ENCODE results near the gene RPL28. TPM values are rescaled to one million over a fixed set of nuclear protein-coding genes. Genes with fewer than 3 reads are reported as not detected.
"Not testable (repeated sequence)": the region's sequence is repeated elsewhere in the genome, so short reads cannot be mapped to it uniquely, and the experiment has no call there.

RPL28 gene
- total RNA-seq, 1 donor from 2014 or later, result 479 TPM

DNA sequence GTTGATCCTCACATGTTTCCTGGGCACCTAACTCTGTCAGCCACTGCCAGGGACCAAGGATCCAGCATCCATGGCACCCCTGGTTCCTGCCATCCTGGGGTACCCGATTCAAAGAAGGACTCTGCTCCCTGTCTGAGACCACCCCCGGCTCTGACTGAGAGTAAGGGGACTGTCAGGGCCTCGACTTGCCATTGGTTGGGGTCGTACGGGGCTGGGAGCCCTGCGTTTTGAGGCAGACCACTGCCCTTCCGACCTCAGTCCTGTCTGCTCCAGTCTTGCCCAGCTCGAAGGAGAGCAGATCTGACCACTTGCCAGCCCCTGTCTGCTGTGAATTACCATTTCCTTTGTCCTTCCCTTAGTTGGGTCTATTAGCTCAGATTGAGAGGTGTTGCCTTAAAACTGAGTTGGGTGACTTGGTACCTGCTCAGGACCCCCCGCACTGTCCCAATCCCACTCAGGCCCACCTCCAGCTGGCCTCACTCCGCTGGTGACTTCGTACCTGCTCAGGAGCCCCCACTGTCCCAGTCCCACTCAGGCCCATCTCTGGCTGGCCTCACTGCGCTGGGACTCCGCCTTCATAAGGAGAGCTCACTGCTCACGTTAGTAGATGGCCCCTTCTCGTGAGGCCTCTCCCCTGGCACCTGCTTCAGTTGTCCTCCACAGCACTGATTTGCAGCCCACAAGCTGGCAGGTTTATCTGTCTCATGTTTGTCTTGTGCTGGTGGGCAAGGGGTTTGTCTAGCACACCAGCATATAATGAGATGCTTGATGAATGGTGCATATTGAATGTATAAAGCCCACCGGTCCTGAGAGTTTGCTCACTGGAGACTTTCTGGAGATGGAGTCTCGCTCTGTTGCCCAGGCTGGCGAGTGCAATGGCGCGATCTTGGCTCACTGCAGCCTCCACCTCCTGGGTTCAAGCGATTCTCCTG lies 3.9 kb downstream of the RPL28 start:
- intact Hi-C loops (cut with DNase I), result no loop called here
- DNase-seq (ENCODE audit: low spot score), result no peak

DNA sequence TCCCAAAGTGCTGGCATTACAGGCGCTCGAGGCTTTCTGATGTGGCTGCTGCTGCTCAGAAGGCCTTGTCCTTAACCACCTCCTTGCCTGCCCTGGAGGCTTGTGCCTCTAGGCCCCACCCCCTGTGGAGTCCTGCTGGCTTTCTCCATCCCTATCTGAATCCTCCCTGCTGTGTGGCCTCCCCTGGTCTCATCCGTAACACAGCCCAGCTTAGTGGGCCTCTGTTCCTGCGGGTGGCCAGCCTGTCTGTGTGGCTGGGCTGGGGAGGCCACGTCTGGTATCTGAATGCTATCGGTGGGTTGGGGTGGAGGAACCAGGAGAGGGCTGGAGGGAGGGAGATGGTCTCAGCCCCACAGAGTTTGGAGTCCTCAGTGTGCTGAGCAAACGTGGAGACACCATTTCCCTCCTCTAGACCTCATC lies 4.7 kb downstream of the RPL28 start:
- intact Hi-C loops (cut with DNase I), result no loop called here
- DNase-seq (ENCODE audit: low spot score), result no peak

DNA sequence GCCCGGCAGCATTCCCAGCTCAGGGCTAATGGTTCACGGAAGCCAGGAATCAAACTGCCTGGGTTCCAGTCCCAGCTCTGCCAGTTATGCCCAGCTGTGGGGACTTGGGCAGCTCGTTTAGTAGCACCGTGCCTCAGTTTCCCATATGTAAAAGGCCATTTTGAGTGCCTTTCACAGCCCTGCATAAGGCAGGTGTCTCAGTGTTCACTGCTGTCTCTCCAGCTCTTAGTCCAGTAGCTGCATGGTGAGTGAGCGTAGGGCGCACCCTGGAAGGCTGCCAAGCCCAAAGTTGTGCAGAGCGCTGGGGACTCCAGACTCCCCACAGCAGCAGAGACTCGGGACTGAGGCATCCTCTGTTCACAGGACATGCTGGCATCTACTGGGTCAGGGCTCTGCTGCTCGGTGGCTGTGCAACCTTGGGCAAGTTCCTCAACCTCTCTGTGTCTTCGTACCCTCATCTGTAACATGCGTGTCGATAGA lies 5.5 kb downstream of the RPL28 start:
- intact Hi-C loops (cut with DNase I), result no loop called here
- DNase-seq (ENCODE audit: low spot score), result no peak

DNA sequence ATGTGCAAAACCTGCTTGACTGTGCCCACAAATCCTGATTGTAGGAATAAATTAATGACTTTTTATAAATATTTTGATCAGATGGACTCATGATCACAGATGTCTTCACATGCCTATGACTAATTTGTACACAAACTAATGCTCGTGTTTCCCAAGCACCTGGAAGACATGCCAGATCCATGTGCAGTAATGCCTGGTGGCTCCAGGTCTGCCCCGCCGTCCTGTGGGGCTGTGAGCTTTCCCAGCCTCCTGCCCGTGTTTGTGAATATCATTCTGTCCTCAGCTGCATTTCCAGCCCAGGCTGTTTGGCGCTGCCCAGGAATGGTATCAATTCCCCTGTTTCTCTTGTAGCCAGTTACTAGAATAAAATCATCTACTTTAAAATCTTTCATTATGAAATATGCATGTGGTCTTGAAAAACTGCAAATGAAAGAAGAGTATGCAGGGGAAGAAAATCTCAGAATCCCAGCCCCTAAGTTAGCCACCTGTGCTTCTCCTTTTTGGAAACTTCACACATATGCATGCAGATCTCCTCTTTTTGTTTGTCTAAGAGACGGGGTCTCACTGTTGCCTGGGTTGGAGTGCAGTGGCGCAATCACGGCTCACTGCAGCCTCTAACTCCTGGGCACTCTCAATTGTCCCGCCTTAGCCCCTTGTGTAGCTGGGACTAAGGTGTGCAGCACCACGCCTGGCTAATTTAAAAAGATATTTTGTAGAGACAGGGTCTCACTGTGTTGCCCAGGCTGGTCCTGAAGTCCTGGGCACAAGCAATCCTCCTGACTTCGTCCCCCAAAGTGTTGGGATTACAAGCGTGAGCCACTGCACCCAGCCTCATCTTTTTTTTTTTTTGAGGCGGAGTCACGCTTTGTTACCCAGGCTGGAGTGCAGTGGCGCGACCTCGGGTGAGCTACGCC lies 6.2 kb downstream of the RPL28 start:
- intact Hi-C loops (cut with DNase I), result no loop called here
- no peak for DNase-seq (ENCODE audit: low spot score)

DNA sequence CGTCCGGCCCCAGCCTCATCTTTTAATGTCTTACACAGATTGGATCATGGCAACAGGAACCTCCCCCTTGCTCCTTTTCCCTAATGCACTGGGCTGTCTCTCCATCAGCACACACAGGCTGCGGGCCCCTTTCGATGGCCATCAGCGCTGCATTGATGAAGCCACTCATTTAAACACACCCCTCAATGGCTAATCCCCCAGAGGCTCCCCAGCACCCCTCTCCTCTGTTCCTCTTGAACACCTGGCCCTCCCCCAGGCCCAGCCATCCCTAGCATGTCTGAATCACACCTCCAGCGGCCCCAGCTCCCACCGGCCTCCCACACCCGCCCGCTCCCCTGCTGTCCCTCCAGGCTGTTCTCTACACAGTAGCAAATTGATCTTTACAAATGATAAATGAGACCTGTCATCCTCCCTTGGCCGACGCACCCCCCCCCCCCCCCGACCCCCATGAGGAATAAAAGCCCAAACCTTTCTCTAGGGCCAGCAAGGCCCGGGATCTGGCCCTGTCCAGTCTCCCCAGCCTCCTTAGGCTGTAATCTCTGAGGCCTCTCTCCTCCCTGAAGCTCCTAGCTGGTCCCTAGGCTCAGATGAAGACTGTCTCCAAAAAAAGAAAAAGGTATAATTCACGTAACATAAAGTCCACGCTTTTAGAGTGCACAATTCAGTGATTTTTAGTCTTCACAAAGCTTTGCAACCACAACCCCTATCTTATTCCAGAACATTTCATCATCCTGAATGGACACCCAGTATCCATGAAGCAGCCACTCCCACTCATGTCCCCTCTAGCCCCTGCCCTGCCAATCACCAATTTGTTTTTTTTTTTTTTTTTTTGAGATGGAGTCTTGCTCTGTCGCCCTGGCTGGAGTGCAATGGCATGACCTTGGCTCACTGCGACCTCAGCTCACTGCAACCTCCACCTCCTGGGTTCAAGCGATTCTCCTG lies 7.4 kb downstream of the RPL28 start:
- no peak for DNase-seq (ENCODE audit: low spot score)
- intact Hi-C loops (cut with DNase I), result no loop called here

DNA sequence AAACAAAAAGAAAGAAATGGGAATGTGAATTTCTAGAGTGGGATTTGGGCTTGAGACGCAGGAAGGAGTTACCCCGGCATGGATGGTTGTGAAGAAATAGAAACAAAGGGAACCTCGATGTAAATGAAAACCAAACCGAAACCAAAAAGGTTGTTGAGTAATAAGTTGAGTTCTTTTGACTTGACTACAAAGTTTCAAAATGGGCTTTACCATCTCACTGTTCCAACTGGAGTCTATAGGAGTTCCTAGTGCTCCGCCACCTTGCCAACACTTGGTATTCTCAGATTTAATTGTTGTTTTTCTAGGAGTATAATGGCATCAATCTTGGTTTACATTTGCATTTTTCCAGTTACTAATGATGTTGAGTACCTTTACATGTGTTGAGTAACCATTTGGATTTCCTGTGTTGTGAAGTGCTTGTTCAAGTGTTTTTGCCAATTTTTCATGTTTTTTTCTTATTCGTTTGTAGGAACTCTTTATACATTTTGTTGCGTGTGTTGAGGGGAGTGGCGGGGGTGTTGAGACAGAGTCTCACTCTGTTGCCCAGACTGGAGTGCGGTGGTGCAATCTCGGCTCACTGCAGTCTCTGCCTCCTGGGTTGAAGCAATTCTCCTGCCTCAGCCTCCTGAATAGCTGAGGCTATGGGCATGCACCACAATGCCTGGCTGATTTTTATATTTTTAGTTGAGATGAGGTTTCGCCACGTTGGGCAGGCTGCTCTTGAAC lies 12.6 kb downstream of the RPL28 start:
- intact Hi-C loops (cut with DNase I), result no loop called here
- DNase-seq (ENCODE audit: low spot score), result no peak

DNA sequence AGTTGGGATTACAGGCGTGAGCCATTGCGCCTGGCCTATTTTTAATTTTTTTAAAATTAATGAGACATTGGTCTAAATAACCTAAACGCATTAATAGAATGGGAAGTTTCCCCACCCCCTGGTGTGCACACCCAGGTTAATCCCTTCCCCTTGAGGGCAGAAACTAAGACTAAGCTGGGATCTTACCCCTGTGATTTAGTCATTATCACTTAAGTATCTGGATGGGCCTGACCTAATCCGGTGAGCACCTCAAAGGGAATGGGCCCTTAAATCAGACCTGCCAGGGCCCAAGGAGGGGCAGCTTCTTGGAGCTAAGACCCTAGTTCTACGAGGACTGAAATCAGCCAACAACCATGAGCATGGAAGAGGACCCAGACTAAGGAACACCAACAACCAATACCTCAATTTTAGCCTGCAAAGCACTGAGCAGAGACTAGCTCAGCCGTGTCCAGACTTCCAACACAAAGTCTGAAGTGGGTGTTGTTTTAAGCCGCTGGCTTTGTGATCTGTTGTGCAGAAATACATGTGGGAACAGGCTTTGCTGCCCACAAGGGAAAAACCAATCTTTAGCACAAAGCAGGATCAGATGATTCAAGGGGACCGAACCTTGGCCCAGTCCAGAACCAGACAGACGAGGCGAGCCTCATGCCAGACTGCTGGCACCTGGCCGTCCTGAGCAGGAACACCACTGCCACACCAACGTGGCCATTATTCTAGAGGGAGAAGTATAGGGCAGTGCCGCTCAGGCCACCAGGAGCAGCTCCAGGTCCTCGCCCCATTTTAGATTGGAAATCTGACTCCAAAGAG lies 14.8 kb downstream of the RPL28 start:
- DNase-seq (ENCODE audit: low spot score), result no peak
- intact Hi-C loops (cut with DNase I), result no loop called here

DNA sequence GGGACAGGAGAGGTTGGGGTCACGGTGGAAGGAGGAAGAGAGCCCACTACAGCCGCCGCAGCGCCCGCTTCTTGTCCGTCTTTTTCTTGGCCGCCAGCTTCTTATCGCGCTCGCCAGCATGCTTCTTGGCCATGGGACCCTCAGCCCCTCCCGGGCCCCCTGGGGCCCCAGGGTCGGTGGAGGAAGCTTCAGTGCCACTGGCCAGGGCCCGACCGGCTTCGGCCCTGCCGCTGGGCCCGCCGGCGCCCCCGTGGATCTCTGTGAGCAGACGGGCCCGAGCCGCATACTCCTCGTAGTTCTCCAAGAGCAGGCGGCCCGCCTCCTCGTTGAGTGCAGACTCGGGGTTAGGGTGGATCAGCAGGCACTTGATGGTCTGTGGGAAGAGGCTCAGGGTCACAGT lies 15.7 kb downstream of the RPL28 start:
- intact Hi-C loops (cut with DNase I); DNase-seq (ENCODE audit: low spot score): not testable (repeated sequence)

DNA sequence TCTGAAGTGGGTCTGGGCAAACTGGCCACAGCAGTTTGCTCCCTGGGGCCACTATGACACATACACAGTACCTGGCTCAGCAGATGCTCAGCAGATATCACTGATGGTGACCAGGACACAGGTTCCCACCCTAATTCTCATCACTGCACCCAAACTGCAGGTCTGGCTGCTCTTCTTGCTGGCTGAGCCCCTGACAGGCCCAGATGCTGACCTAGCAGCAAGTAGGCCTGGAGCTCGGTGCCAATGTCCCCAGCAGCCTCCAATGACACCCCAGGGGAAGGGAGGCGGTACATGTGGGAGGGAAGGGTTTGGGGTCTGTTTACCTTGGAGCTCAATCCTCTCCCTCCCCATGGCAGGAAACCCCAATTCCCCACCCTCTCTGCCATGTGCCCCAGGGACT lies 16.8 kb downstream of the RPL28 start:
- intact Hi-C loops (cut with DNase I), result no loop called here
- no peak for DNase-seq (ENCODE audit: low spot score)

DNA sequence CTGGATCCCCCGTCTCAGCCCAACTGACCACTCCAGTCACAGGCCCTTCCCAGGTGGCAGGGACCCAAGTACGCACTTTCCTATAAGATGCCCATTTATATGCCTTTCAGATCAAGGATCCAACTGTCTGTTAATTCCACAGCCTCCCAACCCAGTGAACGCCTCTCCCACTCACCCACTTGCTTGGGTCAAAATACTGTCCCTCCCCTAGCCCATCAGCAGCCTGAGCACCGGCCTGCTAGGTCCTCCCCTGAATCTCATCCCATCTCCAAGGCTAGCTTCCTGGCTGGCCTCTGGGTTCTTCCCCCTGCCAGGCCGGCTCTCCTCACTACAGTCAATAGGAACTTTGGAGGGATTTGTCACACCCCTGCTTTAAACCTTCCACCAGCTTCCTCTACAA lies 19.9 kb downstream of the RPL28 start:
- DNase-seq (ENCODE audit: low spot score), result no peak

DNA sequence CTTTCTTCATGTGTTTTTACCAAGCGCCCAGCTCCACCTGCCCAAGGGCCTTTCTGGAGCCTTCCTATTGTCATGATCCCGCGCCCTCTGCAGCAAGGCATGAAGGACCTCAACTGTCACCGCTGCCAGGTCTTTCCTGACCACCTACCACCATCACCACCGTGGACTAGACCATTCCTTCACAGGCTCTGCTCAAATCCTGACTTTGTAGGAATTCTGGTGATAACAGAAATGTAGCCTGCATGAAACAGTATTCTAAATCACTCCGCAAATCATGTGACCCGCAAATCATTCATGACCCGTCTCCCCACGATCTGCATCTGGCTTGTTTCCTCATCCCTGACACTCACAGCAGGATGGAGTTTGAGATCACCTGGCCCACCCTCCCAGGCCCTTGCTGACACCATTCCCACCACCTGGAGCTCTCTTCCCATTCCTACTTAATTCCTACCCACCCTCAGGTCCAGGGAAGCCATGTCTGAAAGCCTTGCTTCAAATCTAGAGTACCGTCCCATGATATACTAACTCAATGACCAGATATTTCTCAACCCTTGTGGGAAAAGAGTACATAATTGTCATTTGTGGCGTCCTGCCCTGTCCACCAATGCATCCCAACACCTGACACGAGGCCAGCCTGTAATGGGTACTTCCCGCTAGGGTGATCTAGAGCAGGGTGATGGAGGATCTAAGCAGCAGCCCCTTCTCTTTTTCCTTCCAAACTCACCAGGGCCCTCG lies 20.5 kb downstream of the RPL28 start:
- intact Hi-C loops (cut with DNase I), result loop anchor here (5.0 kb wide), 2 partner anchors 56 to 264 kb away; partner anchors contain the start of genes C19orf85 and ISOC2
- no peak for DNase-seq (ENCODE audit: low spot score)

More for the DNA sequence above, 19.9 kb downstream of the RPL28 start:
- intact Hi-C loops (cut with DNase I), result loop anchor here (2.0 to 5.0 kb wide), 3 partner anchors 19 to 263 kb away; partner anchors contain the start of genes C19orf85 and ISOC2

DNA sequence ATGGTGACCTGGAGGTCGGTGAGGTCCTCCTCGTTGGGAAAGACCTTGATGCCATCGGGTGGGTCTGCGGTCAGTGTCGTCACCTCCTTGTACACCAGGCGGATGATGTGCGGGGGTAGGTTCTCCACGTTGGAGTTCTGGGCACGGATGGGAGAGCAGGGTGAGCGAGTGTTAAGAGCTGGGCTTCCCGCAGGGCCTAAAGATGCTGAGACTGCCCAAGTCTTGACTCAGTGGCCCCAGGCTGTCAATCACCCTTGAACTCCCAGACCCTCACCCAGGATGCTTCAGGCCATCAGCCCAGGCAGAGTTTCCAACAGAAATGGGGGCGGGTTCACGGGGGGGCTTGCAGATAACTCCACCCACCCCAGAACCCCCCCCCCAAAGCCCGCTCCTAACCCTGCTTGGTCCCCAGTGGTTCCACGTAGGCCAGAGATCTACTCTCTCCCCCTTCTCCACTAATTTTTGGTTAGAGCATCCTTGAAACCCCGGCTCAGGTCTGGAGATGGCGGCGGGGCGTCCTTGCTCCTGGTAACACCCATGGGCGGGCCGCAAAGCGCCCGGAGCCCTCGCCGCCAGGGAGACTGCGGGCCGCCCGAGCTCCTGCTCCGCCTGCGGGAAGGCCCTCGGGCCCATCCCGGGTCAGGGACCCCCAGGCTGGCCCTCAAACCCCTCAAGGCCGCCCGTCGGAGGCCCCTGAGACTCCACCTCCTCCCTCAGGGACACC lies 21.3 kb downstream of the RPL28 start:
- no peak for DNase-seq (ENCODE audit: low spot score)
- intact Hi-C loops (cut with DNase I), result loop anchor here (5.0 kb wide), 2 partner anchors 55 to 265 kb away; partner anchors contain the start of genes C19orf85 and ISOC2

DNA sequence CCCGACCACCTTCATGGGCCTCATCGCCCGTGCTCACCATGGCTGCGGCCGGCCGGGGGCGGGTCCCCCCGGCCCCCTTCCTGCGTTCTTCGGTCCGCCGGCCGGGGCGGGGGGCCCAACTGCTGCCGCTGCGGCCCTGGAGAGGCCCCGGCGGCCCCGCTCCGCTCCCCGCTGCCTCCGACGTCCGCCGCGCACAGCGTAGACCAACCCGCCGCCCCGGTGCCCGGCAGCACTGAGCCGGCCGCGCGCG lies 21.7 kb downstream of the RPL28 start, which contains the start of gene UBE2S:
TSS of gene UBE2S (minus strand) at position 239 of the 250 bp plus-strand sequence. CDS start at position 40, 199 bp downstream.
- intact Hi-C loops (cut with DNase I), result loop anchor here (5.0 kb wide), 2 partner anchors 55 to 265 kb away; partner anchors contain the start of genes C19orf85 and ISOC2
- DNase-seq (ENCODE audit: low spot score), result not testable (repeated sequence)

DNA sequence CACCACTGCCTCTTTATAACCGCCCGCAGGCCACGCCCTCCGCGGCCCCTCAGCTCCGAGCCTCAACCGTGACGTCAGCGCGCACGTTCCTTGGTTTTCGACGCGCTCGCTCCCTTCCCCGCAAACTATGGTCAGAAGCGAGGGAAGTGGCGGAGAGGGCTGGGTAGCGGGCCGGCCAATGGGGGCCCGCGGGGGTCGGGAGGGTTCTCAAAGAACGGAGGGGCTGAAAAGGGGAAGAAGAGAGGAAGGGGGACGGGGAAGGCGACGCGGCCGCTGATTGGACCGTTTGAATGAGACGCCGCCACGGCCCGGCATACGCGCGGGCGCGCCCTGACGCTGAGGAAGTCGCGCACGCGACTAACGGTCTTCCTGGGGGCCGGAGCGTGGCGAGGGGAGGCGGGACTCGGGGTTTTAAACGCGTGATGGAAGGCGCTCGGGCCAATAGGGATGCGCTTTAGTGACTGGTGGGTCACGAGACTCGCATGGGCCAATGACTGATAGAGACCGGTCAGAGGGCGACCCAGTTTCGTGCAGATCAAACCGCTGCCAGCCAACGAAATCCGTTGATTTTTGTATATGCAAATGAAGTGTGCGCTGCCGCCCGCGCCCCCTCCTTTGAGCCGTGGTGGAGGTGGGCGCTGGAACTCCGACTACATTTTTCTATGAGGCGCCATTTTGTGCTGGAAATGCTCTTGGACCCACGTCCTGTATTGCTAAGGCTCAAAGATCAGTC lies 22.2 kb downstream of the RPL28 start:
- DNase-seq (ENCODE audit: low spot score), result peak; percentile 99

DNA sequence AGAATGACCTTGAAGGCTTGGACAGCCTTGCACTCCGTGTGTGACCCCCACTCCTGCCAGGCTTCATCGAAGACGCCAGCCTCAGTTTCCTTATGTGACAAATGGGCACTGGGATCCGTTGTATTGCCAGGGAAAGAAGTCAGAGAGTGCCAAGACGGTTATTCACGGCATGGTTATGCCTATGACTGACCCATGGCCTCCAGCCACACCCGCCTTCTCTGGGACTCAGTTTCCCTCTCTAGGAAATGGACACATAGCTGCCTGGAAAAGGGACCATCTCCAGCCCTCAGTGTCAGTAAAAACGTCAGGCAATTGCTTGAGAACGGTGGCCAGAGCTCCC lies 22.8 kb downstream of the RPL28 start:
- intact Hi-C loops (cut with DNase I), result loop anchor here (5.0 kb wide), 2 partner anchors 54 to 266 kb away; partner anchors contain the start of genes C19orf85 and ISOC2
- no peak for DNase-seq (ENCODE audit: low spot score)

More for the DNA sequence above, 22.2 kb downstream of the RPL28 start:
- intact Hi-C loops (cut with DNase I), result loop anchor here (5.0 kb wide), 2 partner anchors 54 to 266 kb away; partner anchors contain the start of genes C19orf85 and ISOC2
